ENCODE results near the gene HOXD3. TPM values are rescaled to one million over a fixed set of nuclear protein-coding genes. Genes with fewer than 3 reads are reported as not detected.

Gene HOXD3
- total and polyA plus RNA-seq, 2 experiments from 2014 or later: 2.3 to 3.2 TPM

DNA sequence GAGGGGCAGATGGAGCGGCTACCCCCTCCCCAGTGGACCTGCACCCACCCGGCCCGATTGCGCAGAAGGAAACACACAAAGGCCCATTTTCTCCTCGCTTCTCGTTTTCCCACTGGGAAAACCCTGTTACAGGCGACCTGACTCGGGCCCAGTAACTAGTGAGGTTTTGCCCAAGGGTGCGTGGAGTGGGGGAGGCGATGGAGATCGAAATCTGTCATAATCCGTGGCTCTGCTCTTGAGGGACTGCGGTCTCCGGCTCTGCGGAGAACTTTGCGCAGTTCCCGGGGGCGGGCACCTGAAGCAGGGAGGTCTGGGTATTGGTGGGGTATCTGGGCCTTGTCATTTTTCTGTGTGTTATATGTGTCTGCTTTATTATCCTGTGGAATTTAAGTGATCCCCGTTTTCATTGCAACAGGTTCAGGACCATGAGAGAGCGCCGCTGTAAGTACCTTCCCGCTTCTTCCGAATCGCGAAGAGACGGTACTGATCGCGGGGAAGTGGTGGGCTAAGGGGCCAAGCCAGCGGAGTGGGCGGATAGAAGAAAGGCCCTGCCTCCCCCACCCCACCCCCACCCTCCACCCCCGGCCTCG is 9.8 kb upstream of the HOXD3 start:
- H3F3A ChIP-seq (ENCODE audit: insufficient read depth): no peaks in the 10 kb centered on the region
- TF ChIP-seq EZH2phosphoT487 (IDR thresholded peaks at IDR 0.05; ENCODE audit: insufficient read depth, low read depth) (no peak), EZH2 (IDR thresholded peaks at IDR 0.05; ENCODE audit: insufficient read depth, poor library complexity, severe bottlenecking) (no peak)
- in situ Hi-C loops (cut with MboI): loop anchor here (10.0 kb wide), 1 partner anchor 307 kb away; no protein-coding TSS in a partner anchor
- no peaks in the 10 kb centered on the region for H3K9me2 ChIP-seq (ENCODE audit: insufficient read depth)
- no peaks in the 10 kb centered on the region for H3K4me1 ChIP-seq (ENCODE audit: insufficient read depth)
- WGBS, 2 experiments (ENCODE audit: low coverage in 1 of 2, low lambda C conversion rate in 2 of 2, missing lambda C conversion rate in 2 of 2): 93 to 96% methylated on average over 32 of the region's 32 CpGs
- H3K9ac ChIP-seq: no peak overlapping the region
- no peak for DNase-seq
- no peaks in the 10 kb centered on the region for H3K27me3 ChIP-seq (replicated peaks; ENCODE audit: insufficient read depth)
- H3K79me2 ChIP-seq (ENCODE audit: insufficient read depth): peaks cover 93% of the 10 kb centered on the region
- H3K4me2 ChIP-seq (ENCODE audit: unreplicated experiment): no peak overlapping the region
- peaks cover 2% of the 10 kb centered on the region; the same call in 1 of the 2 replicates for H4K20me1 ChIP-seq (ENCODE audit: insufficient read depth)
- H3K27ac ChIP-seq: no peak overlapping the region
- H3K9me3 ChIP-seq (ENCODE audit: low read depth): no peaks in the 10 kb centered on the region
- no peak overlapping the region for H2AFZ ChIP-seq
- H3K36me3 ChIP-seq (ENCODE audit: low read depth): no peaks in the 10 kb centered on the region
- H3K4me3 ChIP-seq: no peak overlapping the region

DNA sequence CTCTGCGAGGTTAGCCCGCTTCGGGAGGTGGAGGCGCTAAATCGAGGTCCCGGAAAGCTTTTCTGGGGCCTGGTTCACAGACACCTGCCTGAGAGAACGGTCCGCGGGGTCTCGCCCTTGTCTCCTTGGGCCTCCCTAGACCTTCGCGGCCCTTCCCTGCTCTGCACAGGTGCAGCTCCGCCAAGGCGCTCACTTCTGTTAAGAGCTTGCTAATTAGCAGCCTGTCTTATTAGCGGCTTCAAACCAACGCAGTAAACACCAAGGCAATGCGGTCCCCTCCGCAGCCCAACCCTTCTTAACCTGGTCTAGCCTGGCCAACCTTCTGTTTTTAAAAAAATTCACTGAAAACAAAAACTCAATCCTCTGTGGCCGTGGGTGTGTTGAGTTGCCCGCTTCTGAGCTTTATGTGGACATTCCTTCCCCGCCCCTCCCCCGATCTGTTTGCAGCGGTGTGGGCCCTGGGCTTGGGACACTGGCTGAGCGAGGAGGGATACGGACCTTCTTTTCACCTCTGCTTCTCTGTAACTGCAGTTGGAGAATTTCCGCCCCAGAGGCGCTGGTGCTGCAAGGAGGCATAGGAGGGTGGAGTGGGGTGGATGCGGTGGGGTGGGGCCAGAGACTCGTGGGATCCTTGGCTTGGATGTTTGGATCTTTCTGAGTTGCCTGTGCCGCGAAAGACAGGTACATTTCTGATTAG is 9.2 kb upstream of the HOXD3 start:
- Histone ChIP-seq H3F3A (ENCODE audit: insufficient read depth) (no peaks in the 10 kb centered on the region), H3K9me2 (ENCODE audit: insufficient read depth) (no peaks in the 10 kb centered on the region), H3K4me3 (no peak overlapping the region), H3K36me3 (ENCODE audit: low read depth) (peaks cover 4% of the 10 kb centered on the region; the same call in 1 of the 2 replicates), H3K27me3 (replicated peaks; ENCODE audit: insufficient read depth) (no peaks in the 10 kb centered on the region), H3K9ac (no peak overlapping the region), H3K9me3 (ENCODE audit: low read depth) (no peaks in the 10 kb centered on the region), H3K27ac (no peak overlapping the region), H3K4me2 (ENCODE audit: unreplicated experiment) (no peak overlapping the region), H2AFZ (no peak overlapping the region), H3K4me1 (ENCODE audit: insufficient read depth) (no peaks in the 10 kb centered on the region), H3K79me2 (ENCODE audit: insufficient read depth) (peaks cover 86% of the 10 kb centered on the region), H4K20me1 (ENCODE audit: insufficient read depth) (peaks cover 2% of the 10 kb centered on the region; the same call in 1 of the 2 replicates)
- in situ Hi-C loops (cut with MboI): loop anchor here (10.0 kb wide), 1 partner anchor 307 kb away; no protein-coding TSS in a partner anchor
- DNase-seq: no peak
- 87% methylated on average over 28 to 31 of the region's 31 CpGs for WGBS, 2 experiments (ENCODE audit: low coverage in 1 of 2, low lambda C conversion rate in 2 of 2, missing lambda C conversion rate in 2 of 2)
- TF ChIP-seq EZH2phosphoT487 (IDR thresholded peaks at IDR 0.05; ENCODE audit: insufficient read depth, low read depth) (no peak), EZH2 (IDR thresholded peaks at IDR 0.05; ENCODE audit: insufficient read depth, poor library complexity, severe bottlenecking) (no peak)

DNA sequence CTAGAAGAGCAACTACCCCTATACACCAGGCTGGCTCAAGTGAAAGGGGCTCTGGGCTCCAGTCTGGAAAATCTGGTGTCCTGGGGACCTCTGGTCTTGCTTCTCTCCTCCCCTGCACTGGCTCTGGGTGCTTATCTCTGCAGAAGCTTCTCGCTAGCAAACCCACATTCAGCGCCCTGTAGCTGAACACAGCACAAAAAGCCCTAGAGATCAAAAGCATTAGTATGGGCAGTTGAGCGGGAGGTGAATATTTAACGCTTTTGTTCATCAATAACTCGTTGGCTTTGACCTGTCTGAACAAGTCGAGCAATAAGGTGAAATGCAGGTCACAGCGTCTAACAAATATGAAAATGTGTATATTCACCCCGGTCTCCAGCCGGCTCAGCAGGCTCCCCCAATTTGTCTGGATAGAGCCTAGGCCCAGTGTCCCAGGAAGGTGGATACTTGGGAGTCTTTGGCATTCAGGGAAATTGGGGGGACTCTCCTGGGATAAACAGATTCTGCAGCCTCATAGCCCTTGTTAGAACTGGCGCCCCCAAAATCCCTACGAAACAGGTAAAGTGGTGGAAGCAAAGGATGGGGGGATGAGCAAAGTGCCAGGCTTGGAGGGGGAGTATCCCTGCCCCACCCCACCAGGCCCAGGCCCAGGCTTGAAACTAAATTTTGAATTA is 8.2 kb upstream of the HOXD3 start:
- Histone ChIP-seq H3F3A (ENCODE audit: insufficient read depth) (0 out of 2 replicates have a peak, but pooled peaks cover 5% of the 10 kb centered on the region), H3K4me2 (ENCODE audit: unreplicated experiment) (no peak overlapping the region), H3K9me3 (ENCODE audit: low read depth) (no peaks in the 10 kb centered on the region), H3K27ac (no peak overlapping the region), H3K36me3 (ENCODE audit: low read depth) (peaks cover 4% of the 10 kb centered on the region; the same call in 1 of the 2 replicates), H3K4me1 (ENCODE audit: insufficient read depth) (no peaks in the 10 kb centered on the region), H3K27me3 (replicated peaks; ENCODE audit: insufficient read depth) (no peaks in the 10 kb centered on the region), H2AFZ (no peak overlapping the region), H4K20me1 (ENCODE audit: insufficient read depth) (peaks cover 2% of the 10 kb centered on the region; the same call in 1 of the 2 replicates), H3K9me2 (ENCODE audit: insufficient read depth) (no peaks in the 10 kb centered on the region), H3K4me3 (no peak overlapping the region), H3K9ac (no peak overlapping the region), H3K79me2 (ENCODE audit: insufficient read depth) (peaks cover 77% of the 10 kb centered on the region)
- in situ Hi-C loops (cut with MboI): loop anchor here (10.0 kb wide), 1 partner anchor 306 kb away; no protein-coding TSS in a partner anchor
- DNase-seq: no peak
- 97 to 99% methylated on average over 11 of the region's 11 CpGs for WGBS, 2 experiments (ENCODE audit: low coverage in 1 of 2, low lambda C conversion rate in 2 of 2, missing lambda C conversion rate in 2 of 2)
- TF ChIP-seq EZH2 (IDR thresholded peaks at IDR 0.05; ENCODE audit: insufficient read depth, poor library complexity, severe bottlenecking): no peak
- TF ChIP-seq EZH2phosphoT487 (IDR thresholded peaks at IDR 0.05; ENCODE audit: insufficient read depth, low read depth): no peak

DNA sequence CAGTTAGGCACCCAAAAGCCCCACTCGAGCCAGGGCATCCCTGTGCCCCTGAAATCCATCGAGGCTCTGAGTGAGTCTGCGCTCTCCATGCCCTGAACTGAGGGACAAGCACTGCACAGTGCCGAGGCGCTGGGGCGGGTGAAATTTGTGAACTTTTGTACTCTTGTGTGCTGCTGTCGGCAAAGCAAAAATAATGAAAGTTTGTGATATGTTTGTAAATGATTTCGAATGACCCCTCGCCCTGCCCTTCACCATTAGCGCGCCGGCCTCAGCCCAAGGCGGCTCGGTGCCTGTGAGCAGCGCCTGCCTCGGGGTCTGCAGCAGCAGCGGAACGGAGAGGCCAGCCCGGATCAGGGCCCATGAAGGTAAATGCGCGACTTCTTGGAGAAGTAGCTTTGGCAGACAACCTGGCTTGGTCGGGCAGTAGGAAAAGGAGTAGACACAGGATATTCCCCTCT is 7.6 kb upstream of the HOXD3 start:
- Histone ChIP-seq H4K20me1 (ENCODE audit: insufficient read depth) (peaks cover 2% of the 10 kb centered on the region; the same call in 1 of the 2 replicates), H3K27ac (no peak overlapping the region), H3K9me3 (ENCODE audit: low read depth) (no peaks in the 10 kb centered on the region), H2AFZ (no peak overlapping the region), H3K4me2 (ENCODE audit: unreplicated experiment) (no peak overlapping the region), H3F3A (ENCODE audit: insufficient read depth) (0 out of 2 replicates have a peak, but pooled peaks cover 11% of the 10 kb centered on the region), H3K4me1 (ENCODE audit: insufficient read depth) (no peaks in the 10 kb centered on the region), H3K36me3 (ENCODE audit: low read depth) (peaks cover 8% of the 10 kb centered on the region; the same call in 1 of the 2 replicates), H3K9ac (no peak overlapping the region), H3K79me2 (ENCODE audit: insufficient read depth) (peaks cover 70% of the 10 kb centered on the region), H3K27me3 (replicated peaks; ENCODE audit: insufficient read depth) (no peaks in the 10 kb centered on the region), H3K9me2 (ENCODE audit: insufficient read depth) (no peaks in the 10 kb centered on the region), H3K4me3 (no peak overlapping the region)
- WGBS, 2 experiments (ENCODE audit: low coverage in 1 of 2, low lambda C conversion rate in 2 of 2, missing lambda C conversion rate in 2 of 2): 98% methylated on average over 21 to 22 of the region's 22 CpGs
- in situ Hi-C loops (cut with MboI): loop anchor here (10.0 kb wide), 1 partner anchor 305 kb away; no protein-coding TSS in a partner anchor
- no peak for TF ChIP-seq EZH2phosphoT487 (IDR thresholded peaks at IDR 0.05; ENCODE audit: insufficient read depth, low read depth)
- TF ChIP-seq EZH2 (IDR thresholded peaks at IDR 0.05; ENCODE audit: insufficient read depth, poor library complexity, severe bottlenecking): no peak
- DNase-seq: no peak

Data from GM23248 (cell line).